NCI-H2196 treated with DMSO at 0.1 percent for 48 hours (cell line): ENCODE data around the gene NPIPB2.
"Not testable (repeated sequence)": the region's sequence is repeated elsewhere in the genome, so short reads cannot be mapped to it uniquely, and the experiment has no call there.

Source experiments
- DNase-seq: peaks from one replicate; lab custom pipeline; 2025; ENCODE audit not compliant: unreplicated experiment; lab: John Stamatoyannopoulos, UW

The NPIPB2 gene

GRCh38 chr16:11941945-11942344 is at the start of gene NPIPB2:
Gene NPIPB2 (minus strand): TSS chr16:11942045. CDS start chr16:11942045, 0 bp downstream.
- not testable (repeated sequence) for DNase-seq

- DNase-seq = no peak
Measured at GRCh38 chr16:11990702-11991390, 49.0 kb upstream of the NPIPB2 start.

DNA sequence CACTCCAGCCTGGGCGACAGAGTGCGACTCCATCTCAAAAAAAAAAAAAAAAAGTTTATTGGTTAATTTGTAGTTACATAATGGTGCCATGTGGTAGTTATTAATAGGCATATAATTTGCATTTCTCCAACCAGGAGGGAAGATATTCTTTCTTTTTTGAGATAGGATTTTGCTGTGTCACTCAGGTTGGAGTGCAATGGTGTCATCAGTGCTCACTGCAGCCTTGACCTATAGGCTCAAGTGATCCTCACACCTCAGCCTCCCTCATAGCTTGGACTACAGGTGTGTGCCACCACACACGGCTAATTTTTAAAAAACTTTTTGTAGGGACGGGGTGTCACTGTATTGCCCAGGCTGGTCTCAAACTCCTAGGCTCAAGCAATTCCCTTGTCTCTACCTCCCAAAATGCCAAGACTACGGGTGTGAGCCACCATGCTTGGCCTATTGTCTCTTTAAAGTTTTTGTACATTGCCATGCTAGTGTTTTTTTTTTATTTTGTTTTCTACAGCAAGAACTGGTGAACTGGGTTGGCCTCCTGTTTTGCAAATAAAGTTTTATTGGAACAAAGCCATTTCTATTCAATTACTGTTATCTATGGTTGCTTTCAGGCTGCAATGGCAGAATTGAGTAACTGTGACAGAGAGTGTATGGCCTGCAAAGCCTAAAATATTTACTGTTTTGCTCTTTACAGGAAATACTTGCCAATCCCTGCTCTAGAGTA is 46.6 kb upstream of the NPIPB2 start:
- no peak for DNase-seq

DNA sequence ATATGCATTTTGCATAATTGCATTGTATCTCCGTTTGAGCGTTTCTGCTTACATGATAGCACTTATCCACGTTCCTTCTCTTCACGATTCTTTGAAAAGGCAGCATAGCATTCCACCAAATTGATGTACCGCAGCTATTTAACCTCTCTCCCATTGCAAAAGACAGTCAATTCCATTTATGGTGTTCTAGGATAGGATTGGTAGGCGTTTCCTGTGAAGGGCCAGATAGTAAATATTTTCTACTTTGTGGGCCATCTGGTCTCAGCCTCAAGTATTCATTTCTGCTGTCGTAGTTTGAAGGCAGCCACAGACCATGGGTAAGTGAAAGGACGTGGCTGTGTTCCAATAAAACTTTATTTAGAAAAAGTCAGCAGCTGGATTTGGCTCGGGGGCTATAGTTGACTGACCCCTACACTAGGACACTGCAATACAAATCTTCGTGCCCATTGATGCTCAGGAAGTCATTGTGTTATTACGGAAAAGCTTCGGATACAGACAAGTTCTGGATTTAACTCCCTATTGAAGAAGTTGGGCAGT is 44.7 kb upstream of the NPIPB2 start:
- no peak for DNase-seq

DNA sequence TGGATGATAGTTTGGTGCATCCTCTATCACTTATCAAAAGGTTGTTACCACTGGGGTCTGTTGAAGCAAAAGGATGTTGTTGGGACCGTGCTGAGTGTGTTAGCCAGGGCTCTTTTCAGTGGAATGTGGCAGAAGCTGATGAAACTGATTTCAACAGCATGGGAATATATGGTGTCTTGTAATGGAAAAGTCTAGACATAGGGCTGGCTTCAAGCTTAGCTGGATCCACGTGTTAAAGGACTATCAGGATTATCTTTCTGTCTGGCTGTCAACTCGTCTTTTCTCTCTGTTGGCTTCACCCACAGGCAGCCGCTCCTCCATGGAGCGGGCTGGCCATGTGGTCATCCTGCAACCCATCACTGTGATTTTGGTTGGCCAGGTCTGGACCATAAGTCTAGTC is 43.4 kb upstream of the NPIPB2 start:
- DNase-seq = no peak

DNA sequence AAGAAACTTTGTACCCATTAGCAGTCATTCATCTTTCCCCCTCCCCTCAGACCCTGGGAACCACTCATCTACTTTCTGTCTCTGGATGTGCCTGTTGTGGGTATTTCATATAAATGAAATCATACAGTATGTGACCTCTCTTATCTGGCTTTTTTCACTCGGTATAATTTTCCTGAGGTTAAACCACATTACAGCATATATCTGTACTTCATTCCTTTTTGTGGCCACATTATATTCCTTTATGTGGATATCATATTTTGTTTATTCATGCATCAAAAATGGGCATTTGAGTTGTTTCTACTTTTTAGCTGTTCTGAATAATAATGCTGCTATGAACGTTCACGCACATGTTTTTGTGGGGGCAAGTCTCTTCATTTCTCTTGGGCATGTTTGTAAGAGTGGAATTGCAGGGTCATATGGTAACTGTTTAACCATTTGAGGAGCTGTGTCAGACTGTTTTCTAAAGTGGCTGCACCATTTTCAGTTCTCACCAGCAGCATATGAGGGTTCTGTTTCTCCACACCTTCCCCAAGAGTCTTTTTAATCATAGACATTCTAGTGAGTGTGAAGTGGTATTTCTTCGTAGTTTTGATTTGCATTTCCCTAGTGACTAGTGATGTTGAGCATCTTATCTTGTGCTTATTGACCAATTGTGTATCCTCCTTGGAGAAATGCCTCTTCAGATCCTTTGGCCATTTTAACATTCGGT is 38.4 kb upstream of the NPIPB2 start:
- no peak for DNase-seq

- DNase-seq = no peak
Measured at GRCh38 chr16:11979013-11979672, 37.3 kb upstream of the NPIPB2 start.

DNA sequence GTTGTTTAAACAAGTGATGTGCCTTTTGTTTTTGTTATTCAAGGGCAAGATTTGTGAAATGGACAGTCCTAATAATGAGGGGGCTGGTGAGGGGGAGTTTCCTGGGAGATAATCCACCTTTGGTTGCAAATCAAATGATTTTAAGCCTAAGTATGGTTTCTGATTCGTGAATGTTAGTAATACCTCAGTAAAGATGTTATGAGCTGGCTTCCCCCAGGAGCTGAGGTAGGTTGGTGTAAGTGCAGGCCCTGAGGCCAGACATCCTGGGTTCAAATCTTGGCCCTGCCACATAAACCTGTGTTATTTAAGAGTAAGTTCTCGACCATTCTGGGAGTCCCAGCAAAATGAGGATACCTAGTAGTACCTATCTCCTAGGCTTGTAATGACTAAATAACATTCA is 36.2 kb upstream of the NPIPB2 start:
- DNase-seq = no peak

DNA sequence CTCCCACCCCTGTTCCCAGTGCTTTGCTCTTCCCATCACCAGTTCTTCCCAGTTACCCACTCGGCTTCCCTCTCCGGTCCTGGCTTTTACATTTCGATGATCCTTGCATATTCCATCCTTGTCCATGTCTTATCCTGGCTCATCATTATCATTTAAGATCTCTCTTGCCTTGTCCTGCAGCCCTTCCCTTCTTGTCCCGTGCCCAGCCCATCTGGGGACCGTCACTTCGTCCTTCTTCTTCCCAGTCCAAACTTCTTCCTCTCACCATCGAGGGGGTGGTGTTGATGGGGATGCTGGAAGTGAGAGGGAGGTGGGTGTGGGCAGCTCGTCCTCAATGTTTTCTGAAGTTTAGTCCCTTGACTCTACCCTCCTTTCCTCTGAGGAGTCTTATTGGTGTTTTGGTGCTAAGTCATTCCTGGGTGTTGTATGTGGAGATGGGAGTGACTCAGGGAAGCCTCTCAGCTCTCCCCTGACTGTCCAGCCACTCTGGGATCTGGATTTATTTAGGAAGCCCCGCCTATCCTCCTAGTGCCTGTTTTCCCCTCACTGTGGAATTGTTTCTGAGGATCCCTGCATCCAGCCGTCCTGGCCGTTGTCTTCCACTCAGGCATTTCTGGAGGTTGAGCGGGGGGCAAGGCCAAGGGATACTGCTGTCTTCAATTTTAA is 35.7 kb upstream of the NPIPB2 start:
- no peak for DNase-seq

- DNase-seq = no peak
Measured at GRCh38 chr16:11976850-11977375, 35.1 kb upstream of the NPIPB2 start.

DNA sequence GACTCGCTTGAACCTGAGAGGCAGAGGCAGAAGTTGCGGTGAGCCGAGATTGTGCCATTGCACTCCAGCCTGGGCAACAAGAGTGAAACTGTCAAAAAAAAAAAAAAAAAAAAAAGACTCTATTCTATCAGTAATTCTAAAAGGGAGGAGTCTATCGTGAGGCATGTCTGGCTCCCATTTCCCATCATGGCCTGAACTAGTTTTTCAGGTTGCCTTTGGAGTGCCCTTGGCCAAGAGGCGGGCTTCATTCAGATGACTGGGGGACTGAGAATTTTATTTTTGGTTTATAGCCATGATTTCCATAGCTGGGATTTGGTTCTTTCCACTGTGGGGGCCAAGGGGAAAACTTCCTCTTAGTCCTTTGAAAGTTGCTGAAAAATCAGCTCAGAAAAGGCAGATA is 31.2 kb upstream of the NPIPB2 start:
- DNase-seq = no peak

DNA sequence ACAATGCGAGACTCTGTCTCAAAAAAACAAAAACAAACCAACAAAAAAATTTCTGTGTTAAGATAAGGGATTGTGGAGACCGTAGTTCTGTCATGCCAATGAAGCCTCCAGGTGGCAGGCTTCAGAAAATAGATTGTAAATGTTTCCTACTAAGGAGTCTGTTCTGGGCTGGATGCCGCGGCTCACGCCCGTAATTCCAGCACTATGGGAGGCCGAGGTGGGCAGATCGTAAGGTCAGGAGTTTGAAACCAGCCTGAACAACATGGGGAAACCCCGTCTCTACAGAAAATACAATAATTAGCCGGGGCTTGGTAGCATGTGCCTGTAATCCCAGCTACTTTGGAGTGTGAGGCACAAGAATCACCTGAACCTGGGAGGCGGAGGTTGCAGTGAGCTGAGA is 30.3 kb upstream of the NPIPB2 start:
- no peak for DNase-seq

GRCh38 chr16:11970292-11970691 is 28.4 kb upstream of the NPIPB2 start:
- DNase-seq = not testable (repeated sequence)

DNA sequence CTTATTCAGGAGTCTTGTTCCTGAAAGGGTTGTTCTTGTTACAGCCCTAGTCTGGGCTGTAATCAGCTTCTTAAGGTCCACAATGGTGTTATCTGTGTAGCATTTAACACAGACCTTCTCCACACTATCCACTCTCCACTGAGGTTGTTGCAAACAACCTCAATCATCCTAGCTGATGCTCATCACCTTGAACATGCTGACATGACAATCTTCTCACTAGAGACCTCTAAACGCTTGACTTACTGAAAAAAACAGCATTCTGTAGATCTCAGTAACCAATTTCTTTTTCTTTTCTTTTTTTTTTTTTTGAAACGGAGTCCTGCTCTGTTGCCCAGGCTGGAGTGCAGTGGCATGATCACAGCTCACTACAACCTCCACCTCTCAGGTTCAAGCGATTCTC is 26.7 kb upstream of the NPIPB2 start:
- no peak for DNase-seq

DNA sequence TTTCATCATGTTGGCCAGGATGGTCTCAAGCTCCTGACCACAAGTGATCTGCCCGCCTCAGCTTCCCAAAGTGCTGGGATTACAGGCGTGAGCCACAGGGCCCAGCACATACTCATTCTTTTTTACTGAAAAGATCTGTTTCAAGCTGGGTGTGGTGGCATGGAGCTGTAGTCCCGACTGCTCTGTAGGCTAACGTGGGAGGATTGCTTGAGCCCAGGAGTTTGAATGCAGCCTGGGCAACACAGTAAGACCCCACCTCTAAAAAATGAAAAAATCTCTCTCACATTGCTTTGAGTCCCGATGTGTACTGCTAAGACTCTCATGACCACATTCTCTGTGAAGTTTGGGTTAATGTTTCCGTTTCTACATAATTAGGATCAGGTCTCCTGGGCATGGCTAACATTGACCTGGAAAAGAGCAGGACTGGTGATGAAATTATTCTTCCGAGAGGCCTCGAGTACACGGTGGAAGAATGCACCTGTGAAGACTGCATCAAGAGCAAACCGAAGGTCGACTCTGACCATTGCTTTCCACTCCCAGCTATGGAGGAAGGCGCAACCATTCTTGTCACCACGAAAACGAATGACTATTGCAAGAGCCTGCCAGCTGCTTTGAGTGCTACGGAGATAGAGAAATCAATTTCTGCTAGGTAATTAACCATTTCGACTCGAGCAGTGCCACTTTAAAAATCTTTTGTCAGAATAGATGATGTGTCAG is 25.5 kb upstream of the NPIPB2 start:
- no peak for DNase-seq

DNA sequence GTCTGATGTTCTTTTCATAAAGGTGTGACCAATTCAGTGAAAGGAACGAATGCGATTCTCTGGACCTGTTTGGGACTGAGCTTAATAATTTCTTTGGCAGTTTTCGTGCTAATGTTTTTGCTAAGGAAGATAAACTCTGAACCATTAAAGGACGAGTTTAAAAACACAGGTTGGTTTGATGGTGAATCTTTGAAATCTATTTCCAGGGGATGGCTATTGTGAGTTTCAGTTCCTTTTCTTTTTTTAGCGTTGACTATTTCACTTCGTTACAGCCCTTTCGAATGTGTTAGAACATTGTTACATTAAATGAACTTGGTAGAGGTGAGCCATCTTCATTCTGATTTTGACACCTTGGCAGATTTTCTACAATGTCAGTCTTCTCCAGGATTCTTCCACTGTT is 24.3 kb upstream of the NPIPB2 start:
- DNase-seq = no peak

DNA sequence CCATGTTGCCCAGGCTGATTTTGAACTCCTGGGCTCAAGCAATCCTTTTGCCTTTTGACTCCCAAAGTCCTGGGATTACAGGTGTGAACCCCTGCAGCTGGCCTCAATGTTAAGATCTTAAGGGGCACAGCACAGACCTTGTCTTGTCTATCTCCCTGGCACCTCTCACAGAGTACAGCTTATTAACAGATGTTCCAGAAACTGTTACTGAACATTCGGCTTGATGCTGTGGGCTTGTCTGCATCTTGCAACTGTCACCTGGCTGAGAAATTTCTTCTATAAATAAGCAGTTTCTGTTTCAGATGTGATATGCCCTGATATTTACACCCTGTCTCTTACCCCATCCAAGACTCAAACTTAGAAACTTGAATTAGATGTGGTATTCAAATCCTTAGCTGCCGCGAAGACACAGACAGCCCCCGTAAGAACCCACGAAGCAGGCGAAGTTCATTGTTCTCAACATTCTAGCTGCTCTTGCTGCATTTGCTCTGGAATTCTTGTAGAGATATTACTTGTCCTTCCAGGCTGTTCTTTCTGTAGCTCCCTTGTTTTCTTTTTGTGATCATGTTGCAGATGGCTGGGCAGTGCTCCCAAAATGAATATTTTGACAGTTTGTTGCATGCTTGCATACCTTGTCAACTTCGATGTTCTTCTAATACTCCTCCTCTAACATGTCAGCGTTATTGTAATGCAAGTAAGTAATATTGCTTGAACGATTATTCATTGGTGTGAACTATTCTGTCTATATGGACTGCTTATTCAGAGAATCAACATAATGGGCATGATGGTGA is 23.1 kb upstream of the NPIPB2 start, which contains the start of gene TNFRSF17:
TSS of gene TNFRSF17 (plus strand) at position 450 of the 791 bp plus-strand sequence. CDS start at position 565, 115 bp downstream.
- DNase-seq = no peak

DNA sequence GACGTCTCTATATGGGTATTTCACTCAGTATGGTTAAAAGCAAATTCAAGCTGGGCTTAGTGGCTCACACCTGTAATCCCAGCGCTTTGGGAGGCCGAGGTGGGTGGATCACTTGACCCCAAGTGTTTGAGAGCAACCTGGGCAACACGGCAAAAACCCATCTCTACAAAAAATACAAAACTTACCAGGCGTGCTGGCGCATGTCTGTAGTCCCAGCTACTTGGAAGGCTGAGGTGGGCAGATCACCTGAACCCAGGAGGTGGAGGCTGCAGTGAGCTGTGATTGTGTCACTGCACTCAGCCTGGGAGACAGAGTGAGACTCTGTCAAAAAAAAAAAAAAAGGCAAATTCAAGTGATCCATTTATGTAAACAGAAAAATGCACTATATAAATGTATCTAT is 21.9 kb upstream of the NPIPB2 start:
- DNase-seq = no peak

DNA sequence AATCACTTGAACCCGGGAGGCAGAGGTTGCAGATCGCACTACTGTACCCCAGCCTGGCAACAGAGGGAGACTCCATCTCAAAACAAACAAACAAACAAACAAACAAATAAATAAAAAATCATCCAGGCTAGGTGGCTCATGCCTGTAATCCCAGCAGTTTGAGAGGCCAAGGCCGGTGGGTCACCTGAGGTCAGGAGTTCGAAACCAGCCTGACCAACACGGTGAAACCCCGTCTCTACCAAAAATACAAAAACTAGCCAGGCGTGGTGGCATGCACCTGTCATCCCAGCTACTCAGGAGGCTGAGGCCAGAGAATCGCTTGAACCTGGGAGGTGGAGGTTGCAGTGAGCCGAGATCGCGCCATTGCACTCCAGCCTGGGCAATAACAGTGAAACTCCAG is 21.1 kb upstream of the NPIPB2 start:
- DNase-seq = not testable (repeated sequence)
